WTC11 (cell line): ENCODE data around the gene MDFIC.

Experiments
- ATF1 ChIP-seq: sonication (generic); formaldehyde crosslinking; IDR thresholded peaks from 2 replicates; pipeline ENCODE4 v1.8.1; 2023; ENCODE audit warnings: mild to moderate bottlenecking, moderate library complexity, missing genetic modification reagents
- CTCF ChIP-seq: fragments of 200-600 bp; IDR thresholded peaks from 2 replicates; pipeline ENCODE4 v1.8.0; 2022; ENCODE audit warnings: antibody characterized with exemption
- FOXP4 ChIP-seq: sonication (generic); formaldehyde crosslinking; IDR thresholded peaks from 2 replicates; pipeline ENCODE4 v1.8.0; 2022; ENCODE audit warnings: mild to moderate bottlenecking, missing genetic modification reagents
- GTF2I ChIP-seq: fragments of 250-450 bp; sonication (Bioruptor Pico); conservative IDR thresholded peaks from 2 replicates; pipeline ENCODE4 v1.4.0; 2021; ENCODE audit warnings: mild to moderate bottlenecking
- JUN ChIP-seq: sonication (generic); formaldehyde crosslinking; IDR thresholded peaks from 2 replicates; pipeline ENCODE4 v1.8.0; 2023; ENCODE audit warnings: mild to moderate bottlenecking, missing genetic modification reagents
- NFYB ChIP-seq: sonication (generic); formaldehyde crosslinking; conservative IDR thresholded peaks from 2 replicates; pipeline ENCODE4 v1.8.0; 2022; ENCODE audit warnings: low read depth, missing genetic modification reagents
- NR3C1 ChIP-seq: sonication (generic); formaldehyde crosslinking; conservative IDR thresholded peaks from 2 replicates; pipeline ENCODE4 v1.8.1; 2023; ENCODE audit warnings: low read depth, mild to moderate bottlenecking, missing genetic modification reagents
- USF2 ChIP-seq: sonication (generic); formaldehyde crosslinking; IDR thresholded peaks from 2 replicates; pipeline ENCODE4 v1.8.1; 2023; ENCODE audit warnings: mild to moderate bottlenecking, missing genetic modification reagents, moderate library complexity
- ZBTB21 ChIP-seq: sonication (generic); formaldehyde crosslinking; IDR thresholded peaks from 2 replicates; pipeline ENCODE4 v1.8.1; 2023; ENCODE audit warnings: mild to moderate bottlenecking, missing genetic modification reagents, borderline replicate concordance
- ZSCAN18 ChIP-seq: fragments of 250-450 bp; sonication (Bioruptor Pico); IDR thresholded peaks from 2 replicates; pipeline ENCODE4 v2.1.2; 2022; ENCODE audit warnings: mild to moderate bottlenecking, moderate library complexity

- TF ChIP-seq ATF1 (CRISPR knock-in tag) (no peak), ZSCAN18 (CRISPR knock-in tag) (no peak), CTCF (no peak), NR3C1 (CRISPR knock-in tag) (no peak), GTF2I (no peak), FOXP4 (CRISPR knock-in tag) (no peak), ZBTB21 (CRISPR knock-in tag) (no peak), NFYB (CRISPR knock-in tag) (no peak), JUN (CRISPR knock-in tag) (no peak), USF2 (CRISPR knock-in tag) (no peak)
These were observed 137.4 kb downstream of the MDFIC start for GRCh38 chr7:115059321-115059720.
